GM19351 (cell line): ENCODE results near the gene S100A6.
"Not testable (repeated sequence)": the region's sequence is repeated elsewhere in the genome, so short reads cannot be mapped to it uniquely, and the experiment has no call there.

Experiments used
- ATAC-seq: cut with Tn5 transposase; IDR thresholded peaks from one replicate; pipeline ENCODE4 v1.9.1; 2021; ENCODE audit warnings: mild to moderate bottlenecking, moderate library complexity; ENCODE audit not compliant: unreplicated experiment

Gene S100A6

DNA sequence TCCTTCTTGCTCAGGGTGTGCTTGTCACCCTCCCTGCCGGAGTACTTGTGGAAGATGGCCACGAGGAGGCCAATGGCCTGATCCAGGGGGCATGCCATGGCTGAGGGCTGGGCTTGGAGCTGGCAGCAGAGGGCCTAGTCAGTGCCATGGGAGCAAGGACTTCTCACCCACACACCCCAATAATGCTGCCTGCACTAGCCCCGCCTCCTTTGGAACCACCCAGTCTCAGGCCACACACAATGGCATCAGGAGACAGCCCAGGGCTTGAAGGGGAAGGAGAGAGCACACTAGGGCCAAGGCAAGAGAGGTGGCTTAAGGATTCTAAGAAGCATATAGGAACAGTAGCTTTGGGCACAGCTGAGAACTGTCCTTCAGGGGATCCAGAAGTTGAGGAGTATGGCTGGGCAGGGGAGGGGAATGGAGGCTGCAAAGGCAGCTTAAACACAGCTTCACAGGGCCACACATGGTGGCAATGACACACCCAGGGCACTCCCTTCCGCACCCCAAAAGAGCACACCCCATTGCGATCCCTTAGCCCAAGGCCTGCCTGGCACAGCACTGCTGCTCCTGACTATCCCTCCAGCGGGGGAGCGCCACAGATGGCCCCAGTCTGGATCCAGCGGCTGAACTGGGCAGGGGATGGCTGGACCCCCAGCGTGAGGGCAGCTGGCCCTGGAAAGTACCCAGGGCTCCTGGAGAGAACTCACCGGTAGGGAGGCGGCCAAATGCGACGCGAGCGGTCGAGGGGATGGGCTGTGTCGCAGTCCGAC, at the start of gene S100A6:
S100A6 (minus strand) TSS at position 750 of the 770 bp plus-strand sequence; CDS start at position 98, 652 bp downstream.
- no peak for ATAC-seq

DNA sequence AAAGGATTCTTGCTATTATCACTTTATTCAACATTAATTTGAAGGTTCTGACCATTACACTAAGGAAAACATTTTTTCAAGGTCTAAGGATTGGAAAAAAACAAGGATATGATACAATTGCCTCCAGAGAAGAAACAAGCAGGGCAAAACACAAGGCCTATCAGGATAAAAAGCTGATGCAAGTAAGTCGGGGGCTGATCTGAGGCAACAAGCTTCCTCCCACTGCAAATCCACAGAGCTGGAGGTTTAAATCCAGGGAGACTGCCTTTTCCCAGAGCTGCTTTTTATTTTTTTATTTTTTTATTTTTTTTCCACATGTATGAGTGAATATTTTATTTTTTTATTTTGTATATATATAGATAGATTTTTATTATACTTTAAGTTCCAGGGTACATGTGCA, 49.2 kb upstream of the S100A6 start:
- no peak for ATAC-seq

DNA sequence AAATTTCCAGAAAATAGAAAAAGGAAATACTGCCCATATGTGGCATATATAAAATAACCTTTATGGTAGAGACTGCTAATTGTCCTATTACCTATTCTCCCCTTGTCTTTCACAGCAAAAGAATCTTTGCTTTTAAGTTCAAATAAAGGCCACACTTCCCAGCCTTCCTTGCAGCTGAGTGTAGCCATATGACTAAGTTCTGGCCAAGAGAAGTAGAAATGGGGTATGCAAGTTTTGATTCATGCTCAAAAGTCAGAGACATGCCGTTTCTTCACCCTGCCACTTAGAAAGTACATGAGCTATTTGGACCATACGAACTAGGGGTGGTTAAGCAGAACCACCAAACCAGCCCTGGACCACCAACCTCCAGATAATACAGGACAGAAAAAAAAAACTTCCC, 48.2 kb upstream of the S100A6 start:
- no peak for ATAC-seq

DNA sequence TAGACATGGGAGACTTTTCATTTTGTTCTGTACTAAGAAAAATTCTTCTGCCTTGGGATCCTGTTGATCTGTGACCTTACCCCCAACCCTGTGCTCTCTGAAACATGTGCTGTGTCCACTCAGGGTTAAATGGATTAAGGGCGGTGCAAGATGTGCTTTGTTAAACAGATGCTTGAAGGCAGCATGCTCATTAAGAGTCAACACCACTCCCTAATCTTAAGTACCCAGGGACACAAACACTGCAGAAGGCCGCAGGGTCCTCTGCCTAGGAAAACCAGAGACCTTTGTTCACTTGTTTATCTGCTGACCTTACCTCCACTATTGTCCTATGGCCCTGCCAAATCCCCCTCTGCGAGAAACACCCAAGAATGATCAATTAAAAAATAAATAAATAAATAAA, 47.7 kb upstream of the S100A6 start:
- ATAC-seq, result not testable (repeated sequence)

DNA sequence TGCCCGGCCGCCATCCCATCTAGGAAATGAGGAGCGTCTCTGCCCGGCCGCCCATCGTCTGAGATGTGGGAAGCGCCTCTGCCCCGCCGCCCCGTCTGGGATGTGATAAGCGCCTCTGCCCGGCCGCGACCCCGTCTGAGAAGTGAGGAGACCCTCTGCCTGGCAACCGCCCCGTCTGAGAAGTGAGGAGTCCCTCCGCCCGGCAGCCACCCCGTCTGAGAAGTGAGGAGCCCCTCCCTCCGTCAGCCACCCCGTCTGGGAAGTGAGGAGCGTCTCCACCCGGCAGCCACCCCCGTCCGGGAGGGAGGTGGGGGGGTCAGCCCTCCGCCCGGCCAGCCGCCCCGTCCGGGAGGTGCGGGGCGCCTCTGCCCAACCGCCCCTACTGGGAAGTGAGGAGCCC, 47.0 kb upstream of the S100A6 start:
- ATAC-seq, result not testable (repeated sequence)

DNA sequence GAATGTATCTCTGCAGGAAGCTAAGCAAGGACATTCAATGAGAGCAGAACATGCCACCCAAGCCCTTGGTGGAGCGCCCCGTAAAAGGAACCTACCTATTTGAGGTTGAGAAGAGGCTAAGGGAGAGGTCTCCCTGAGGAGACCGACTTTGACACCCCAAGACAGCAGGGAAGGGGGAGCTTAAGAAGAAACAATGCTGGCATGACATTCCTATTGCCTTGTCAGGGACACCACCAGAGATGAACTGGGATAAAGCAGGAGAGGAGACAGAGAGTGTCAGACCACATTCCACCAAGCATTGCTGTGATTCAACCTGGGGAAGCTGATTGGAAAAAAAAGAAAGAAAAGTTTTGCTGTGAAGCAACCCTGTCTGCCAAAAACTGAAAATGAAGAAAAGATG, 43.1 kb upstream of the S100A6 start:
- ATAC-seq, result no peak

DNA sequence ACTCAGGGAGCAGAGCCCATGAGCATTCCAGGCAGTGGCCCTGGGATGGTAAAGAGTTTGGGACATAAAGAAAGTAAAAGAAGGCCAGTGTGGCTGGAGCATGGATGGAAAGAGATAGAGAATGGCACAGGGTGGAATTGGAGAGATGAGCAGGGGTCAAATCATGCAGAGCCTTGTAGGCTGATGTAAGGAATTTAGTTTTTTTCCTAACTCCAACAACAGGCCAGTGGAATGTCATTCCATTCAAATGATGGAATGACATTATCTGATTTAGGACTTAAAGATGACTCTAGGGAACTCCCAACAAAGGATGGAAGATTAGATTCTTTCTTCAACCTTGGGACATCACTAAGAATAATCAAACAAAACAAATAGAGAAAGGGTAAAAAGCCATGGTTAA, 42.7 kb upstream of the S100A6 start:
- no peak for ATAC-seq

DNA sequence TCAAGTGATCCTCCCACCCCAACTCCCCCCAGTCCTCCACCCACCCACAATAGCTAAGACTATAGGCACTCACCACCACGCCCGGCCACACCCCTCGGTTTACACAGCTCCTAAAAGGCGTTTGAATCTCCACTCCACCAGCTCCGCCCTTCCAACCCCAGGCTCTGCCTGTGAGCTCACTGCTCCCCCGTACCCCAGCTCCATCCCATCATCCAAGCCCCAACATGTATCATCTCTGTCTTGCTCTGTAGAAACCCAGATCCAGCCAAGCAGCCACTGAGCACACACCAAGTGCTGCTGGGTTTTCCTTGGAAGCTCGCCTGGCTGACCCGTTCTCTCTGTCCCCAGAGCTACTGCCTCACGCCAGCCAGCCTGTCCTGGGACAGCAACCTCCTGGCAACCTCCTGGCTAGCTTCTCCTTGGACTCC, 41.8 kb upstream of the S100A6 start:
- no peak for ATAC-seq

DNA sequence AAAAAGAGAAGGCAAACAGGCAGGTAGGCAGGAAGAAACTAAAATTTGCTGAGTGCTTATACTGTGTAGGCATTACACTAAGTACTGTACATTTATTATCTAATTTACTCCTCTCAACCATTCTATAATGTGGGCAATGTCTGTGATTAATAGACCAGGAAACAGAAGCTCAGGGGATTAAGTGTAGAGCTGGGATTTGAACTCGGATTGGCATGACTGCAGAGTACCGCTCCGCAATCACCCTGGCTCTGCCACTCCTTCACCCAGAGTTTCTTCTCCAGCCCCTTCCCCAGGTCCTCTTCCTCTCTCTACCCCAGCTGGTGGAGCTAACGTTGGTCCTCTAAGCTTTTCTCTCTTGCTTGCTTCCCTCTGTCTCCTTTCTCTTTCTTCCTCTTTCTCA, 41.3 kb upstream of the S100A6 start:
- ATAC-seq, result no peak

DNA sequence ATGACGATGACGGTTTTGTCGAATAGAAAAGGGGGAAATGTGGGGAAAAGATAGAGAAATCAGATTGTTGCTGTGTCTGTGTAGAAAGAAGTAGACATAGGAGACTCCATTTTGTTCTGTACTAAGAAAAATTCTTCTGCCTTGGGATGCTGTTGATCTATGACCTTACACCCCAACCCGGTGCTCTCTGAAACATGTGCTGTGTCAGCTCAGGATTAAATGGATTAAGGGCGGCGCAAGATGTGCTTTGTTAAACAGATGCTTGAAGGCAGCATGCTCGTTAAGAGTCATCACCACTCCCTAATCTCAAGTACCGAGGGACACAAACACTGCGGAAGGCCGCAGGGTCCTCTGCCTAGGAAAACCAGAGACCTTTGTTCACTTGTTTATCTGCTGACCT, 39.7 kb upstream of the S100A6 start:
- ATAC-seq, result not testable (repeated sequence)

DNA sequence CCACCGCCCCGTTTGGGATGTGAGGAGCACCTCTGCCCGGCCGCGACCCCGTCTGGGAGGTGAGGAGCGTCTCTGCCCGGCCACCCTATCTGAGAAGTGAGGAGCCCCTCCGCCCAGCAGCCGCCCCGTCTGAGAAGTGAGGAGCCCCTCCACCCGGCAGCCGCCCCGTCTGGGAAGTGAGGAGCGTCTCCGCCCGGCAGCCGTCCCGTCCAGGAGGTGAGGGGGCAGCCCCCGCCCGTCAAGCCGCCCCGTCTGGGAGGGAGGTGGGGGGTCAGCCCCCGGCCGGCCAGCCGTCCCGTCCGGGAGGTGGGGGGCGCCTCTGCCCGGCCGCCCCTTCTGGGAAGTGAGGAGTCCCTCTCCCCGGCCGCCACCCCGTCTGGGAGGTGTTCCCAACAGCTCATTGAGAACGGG, 39.3 kb upstream of the S100A6 start:
- ATAC-seq, result not testable (repeated sequence)

DNA sequence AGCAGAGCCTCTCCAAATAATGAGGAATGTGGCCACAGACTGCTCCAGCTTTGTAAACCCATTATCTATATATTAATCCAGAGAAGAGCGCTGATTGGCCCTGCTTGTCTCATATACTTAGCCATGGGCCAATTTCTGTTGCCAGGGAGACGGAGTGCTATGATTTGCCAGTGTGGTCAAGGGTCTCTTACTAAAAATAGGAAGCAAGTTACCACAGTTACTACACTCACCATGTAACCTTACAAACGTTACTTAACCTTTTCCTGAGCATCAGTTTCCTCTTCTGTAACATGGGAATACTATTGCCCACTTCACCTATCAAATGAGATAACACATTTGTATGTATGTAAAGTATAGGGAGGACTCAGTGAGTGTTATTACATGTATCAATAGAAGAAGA, 37.6 kb upstream of the S100A6 start:
- ATAC-seq, result no peak

DNA sequence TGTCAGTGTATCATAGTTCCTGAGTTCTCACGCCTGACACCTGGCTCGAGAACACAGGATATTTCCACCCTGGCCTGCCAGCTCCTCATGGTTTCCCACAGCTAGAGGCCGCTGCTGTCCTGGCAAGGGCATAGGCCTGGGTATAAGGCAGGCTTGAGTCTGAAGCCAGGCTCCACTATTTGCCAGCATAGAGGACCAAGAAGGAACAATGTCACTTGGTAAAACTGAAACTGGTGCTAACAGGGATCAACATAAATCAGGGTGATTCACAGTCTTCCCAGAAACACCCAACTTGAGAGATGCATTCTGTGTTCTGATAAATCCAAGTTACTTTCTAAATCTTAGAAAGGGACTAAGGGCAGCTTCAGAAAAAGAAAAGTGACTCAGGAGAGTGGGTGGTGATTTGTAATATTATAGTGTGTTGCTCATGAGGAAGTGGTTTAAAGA, 36.8 kb upstream of the S100A6 start:
- no peak for ATAC-seq

DNA sequence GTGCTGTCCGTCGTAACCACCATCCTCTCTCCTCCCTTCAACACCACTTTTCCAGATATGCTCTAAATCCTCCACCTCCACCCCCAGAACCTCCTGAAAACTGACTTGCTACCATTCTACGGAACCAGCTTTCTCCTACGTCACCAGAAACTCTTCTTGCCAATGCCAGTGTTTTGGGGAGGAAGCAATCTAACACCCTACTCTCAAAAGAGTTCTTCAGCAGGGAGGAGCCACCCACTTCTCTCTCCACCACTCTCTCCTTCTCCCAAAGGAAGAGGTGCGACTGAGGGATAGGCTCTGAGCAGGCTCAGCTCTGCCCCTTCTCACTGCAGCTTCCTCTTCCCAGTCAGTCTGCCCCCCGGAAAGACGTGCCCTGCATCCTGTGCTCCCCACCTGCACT, 35.9 kb upstream of the S100A6 start:
- no peak for ATAC-seq

DNA sequence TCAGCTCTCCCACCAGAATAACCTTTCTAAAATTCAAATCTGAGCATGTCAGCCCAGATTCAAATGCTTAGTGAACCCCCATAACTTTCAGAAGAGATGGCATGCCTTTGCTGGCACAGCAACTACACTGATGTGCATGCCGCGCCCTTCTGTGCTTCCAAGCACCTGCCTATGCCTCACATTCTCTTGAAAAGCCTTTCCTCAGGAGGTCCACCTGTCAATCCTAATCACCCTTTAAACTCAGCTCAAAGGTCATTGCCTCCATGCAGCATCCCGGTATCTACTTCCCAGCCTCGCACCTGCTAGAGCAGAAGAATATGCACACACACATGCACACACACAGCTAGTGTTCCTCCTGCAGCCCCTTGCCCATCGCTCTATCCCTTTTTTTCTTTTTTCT, 35.1 kb upstream of the S100A6 start:
- ATAC-seq, result no peak

DNA sequence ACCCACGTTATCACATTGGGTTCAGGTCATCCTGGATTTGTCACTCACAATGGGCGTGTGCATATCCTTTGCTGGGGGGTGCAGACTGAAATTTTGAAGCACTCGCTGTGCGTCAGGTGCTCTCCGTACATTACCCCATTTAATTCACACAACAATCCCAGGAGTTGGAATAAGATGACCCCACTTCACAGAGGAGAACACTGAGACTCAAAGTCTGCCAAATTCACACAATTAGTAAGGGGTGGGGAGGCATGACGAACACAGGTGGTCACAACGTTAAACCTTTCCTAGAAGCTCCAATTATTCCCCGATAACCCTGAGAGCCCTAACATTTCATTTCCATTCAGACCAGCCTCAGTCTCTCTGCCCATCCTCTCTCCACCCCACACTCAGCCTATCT, 33.7 kb upstream of the S100A6 start:
- ATAC-seq, result no peak

DNA sequence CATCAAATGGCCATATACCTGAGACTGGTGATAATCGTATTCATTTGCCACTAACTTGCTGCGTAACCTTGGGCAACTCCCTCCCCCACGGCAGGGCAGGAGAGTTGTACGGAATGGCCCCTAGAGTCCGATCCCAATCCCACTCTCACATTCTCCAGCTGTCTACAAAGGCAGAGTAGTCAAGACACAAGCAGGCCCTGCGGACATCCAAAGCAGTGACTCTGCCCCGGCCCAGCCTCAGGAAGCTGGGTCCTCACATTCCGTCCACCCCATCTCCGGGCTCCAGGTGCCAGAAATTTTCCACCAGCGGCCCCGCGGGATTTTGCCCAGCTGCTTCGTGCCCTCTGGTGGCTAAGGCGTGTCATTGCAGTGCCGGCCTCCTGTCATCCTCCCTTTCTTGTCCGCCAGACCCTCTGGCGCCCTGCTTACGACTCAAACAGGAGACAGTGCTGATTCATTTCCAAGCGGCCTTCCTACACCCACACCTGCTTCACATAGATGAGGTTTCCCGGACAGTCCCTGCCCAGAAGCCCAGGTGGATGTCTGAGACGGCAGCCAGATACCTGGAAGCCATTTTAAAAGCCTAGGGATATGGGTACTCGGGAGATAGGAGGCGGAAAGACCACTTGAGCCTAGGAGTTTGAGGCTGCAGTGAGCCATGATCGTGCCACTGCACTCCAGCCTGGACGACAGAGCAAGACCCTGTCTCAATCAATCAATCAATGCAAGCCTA, 32.7 kb upstream of the S100A6 start:
- no peak for ATAC-seq

DNA sequence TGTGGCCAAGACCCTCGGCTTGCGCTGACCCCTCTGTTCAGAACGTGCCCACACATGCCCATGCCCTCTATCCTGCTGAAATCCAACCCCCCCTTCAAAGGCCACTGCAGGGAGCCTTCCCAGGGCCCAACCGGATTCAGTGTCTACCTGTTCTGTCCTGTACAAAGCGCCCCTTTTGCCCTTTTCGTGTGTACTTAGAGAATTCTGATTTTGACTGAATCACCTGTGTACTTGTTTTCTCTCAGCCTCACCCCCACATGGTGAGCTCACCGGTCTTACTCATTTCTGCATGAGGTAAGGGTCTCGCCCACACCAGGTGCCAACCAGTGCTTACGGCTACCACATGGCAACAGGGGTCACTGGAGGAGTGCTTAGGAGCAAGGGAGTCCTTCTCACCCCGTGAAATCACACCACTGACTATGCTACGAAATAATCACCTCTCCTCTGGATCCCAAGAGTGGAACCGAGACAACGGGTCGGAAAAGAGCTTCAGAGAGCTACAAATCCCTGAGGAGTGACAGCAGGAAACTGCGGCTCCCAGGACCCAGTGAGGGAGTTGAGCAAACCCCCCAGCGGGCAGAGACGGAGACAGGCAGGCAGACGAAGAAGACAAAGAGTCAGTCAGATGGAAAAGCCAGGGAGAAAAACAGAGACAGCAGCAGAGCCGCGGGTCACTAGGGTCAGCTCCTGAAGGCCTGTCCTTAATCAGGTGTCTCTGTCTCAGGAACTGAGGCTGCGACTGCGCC, 32.0 kb upstream of the S100A6 start:
- ATAC-seq, result no peak

DNA sequence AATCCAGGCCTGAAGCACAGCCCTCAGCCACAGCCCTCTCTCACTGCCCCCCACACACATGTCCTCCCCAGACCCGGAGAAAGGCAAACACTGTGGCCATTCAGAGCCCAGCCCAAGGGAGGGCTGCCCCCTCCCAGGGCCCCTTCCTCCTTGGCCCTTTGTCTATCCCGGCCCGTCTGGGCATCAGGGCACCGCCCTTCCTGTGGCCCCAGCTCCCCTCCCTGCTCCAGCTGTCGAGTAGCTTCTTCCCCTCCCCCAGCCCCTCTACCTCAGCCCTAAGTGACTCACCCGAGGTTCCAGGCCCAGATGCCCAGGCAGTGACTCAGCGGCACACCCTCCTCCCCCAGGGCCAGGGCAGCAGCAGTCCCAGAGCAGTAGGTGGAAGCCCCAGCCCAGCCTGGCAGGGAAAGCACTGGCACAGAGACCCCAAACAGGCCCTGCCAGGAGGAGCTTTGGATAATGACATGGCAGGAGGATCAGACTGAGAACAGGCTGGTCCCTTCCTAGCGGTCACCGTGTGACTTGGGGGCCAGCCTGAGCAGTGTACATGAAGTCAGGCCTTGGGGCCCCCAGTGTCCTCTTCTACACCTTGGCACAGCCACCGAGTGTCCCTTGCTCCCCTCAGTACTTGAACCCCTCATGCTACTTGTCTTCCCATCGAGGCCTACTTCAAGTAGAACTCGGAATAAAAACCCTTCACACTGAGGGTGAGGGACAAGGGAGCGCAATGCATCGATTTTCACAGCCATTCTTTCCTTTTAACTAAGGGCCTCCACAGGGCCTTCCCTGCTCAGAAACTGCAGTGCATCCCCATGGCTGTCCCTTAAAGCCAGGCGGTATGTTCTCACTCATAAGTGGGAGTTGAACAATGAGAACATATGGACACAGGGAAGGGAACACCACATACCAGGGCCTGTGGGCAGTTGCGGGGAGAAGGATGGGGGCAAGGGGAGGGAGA, 30.9 kb upstream of the S100A6 start:
- ATAC-seq, result no peak
